H9 (cell line): ENCODE results near the gene BRD7. TPM values are rescaled to one million over a fixed set of nuclear protein-coding genes. Genes with fewer than 3 reads are reported as not detected.

Experiments used
- DNase-seq: peaks from one replicate; pipeline ENCODE4 v3.0.0-alpha.2; 2017
- H2AFZ ChIP-seq: one replicate; pipeline ENCODE4 v1.6.1; 2013; ENCODE audit warnings: mild to moderate bottlenecking, low read length, control low read depth, moderate library complexity
- H2AK5ac ChIP-seq: 2 replicates; pipeline ENCODE4 v1.6.1; 2013; ENCODE audit warnings: low read length, control low read depth, mixed read lengths; ENCODE audit not compliant: insufficient read length
- H2BK120ac ChIP-seq: one replicate; pipeline ENCODE4 v1.6.1; 2013; ENCODE audit warnings: low read depth, mild to moderate bottlenecking, low read length, control low read depth, inconsistent platforms; ENCODE audit not compliant: poor library complexity, severe bottlenecking
- H2BK12ac ChIP-seq: 2 replicates; pipeline ENCODE4 v1.6.1; 2013; ENCODE audit warnings: low read length, control low read depth, mixed read lengths, low read depth; ENCODE audit not compliant: insufficient read length
- H2BK15ac ChIP-seq: 2 replicates; pipeline ENCODE4 v1.6.1; 2013; ENCODE audit warnings: low read depth, low read length, control low read depth
- H2BK20ac ChIP-seq: one replicate; pipeline ENCODE4 v1.6.1; 2013; ENCODE audit warnings: low read depth, mild to moderate bottlenecking, low read length, control low read depth, inconsistent platforms; ENCODE audit not compliant: poor library complexity, severe bottlenecking
- H2BK5ac ChIP-seq: 2 replicates; pipeline ENCODE4 v1.6.1; 2013; ENCODE audit warnings: low read length, control low read depth, mixed read lengths; ENCODE audit not compliant: insufficient read length
- H3K14ac ChIP-seq: 2 replicates; pipeline ENCODE4 v1.6.1; 2013; ENCODE audit warnings: low read length, control low read depth; ENCODE audit not compliant: insufficient read depth
- H3K18ac ChIP-seq: 2 replicates; pipeline ENCODE4 v1.6.1; 2013; ENCODE audit warnings: low read depth, mild to moderate bottlenecking, mixed read lengths, low read length, control low read depth; ENCODE audit not compliant: insufficient read length
- H3K23ac ChIP-seq: 2 replicates; pipeline ENCODE4 v1.6.1; 2013; ENCODE audit warnings: low read length, control low read depth, mixed read lengths, low read depth; ENCODE audit not compliant: insufficient read length
- H3K23me2 ChIP-seq: 2 replicates; pipeline ENCODE4 v1.6.1; 2013; ENCODE audit warnings: low read depth, mild to moderate bottlenecking, mixed read lengths, low read length, control low read depth; ENCODE audit not compliant: insufficient read length, poor library complexity, severe bottlenecking
- H3K27ac ChIP-seq: 2 replicates; pipeline ENCODE4 v1.5.1; 2013; ENCODE audit warnings: low read length, control low read depth, mixed read lengths, low read depth; ENCODE audit not compliant: insufficient read length
- H3K27me3 ChIP-seq: 2 replicates; pipeline ENCODE4 v1.6.1; 2013; ENCODE audit warnings: low read length, control low read depth, inconsistent platforms; ENCODE audit not compliant: insufficient read depth
- H3K4ac ChIP-seq: 2 replicates; pipeline ENCODE4 v1.6.1; 2013; ENCODE audit warnings: low read depth, mild to moderate bottlenecking, control low read depth, inconsistent platforms, low read length, moderate library complexity
- H3K4me1 ChIP-seq: 2 replicates; pipeline ENCODE4 v1.6.1; 2013; ENCODE audit warnings: low read length, control low read depth, inconsistent platforms; ENCODE audit not compliant: insufficient read depth
- H3K4me2 ChIP-seq: 2 replicates; pipeline ENCODE4 v1.6.1; 2013; ENCODE audit warnings: low read length, control low read depth, mixed read lengths; ENCODE audit not compliant: insufficient read length, insufficient read depth
- H3K56ac ChIP-seq: 2 replicates; pipeline ENCODE4 v1.6.1; 2013; ENCODE audit warnings: low read depth, mild to moderate bottlenecking, mixed read lengths, low read length, control low read depth; ENCODE audit not compliant: insufficient read length
- H3K79me1 ChIP-seq: 2 replicates; pipeline ENCODE4 v1.6.1; 2013; ENCODE audit warnings: low read depth, mild to moderate bottlenecking, moderate library complexity, low read length, control low read depth, inconsistent platforms; ENCODE audit not compliant: insufficient read depth, poor library complexity, severe bottlenecking
- H3K79me2 ChIP-seq: 2 replicates; pipeline ENCODE4 v1.6.1; 2013; ENCODE audit warnings: low read length, control low read depth, inconsistent platforms; ENCODE audit not compliant: insufficient read depth
- H3K9ac ChIP-seq: 2 replicates; pipeline ENCODE4 v1.6.1; 2013; ENCODE audit warnings: low read length, control low read depth, mixed read lengths; ENCODE audit not compliant: insufficient read length; ENCODE audit errors: extremely low read depth
- H3K9me3 ChIP-seq: one replicate; pipeline ENCODE4 v1.6.1; 2013; ENCODE audit warnings: low read depth, low read length, inconsistent platforms; ENCODE audit not compliant: control insufficient read depth
- H3T11ph ChIP-seq: one replicate; pipeline ENCODE4 v1.6.1; 2013; ENCODE audit warnings: mild to moderate bottlenecking, low read length, control low read depth, inconsistent platforms
- H4K20me1 ChIP-seq: one replicate; pipeline ENCODE4 v1.6.1; 2013; ENCODE audit not compliant: control insufficient read depth, insufficient read length, insufficient read depth
- H4K5ac ChIP-seq: 2 replicates; pipeline ENCODE4 v1.6.1; 2013; ENCODE audit warnings: low read depth, mild to moderate bottlenecking, mixed read lengths, low read length, control low read depth; ENCODE audit not compliant: insufficient read length
- H4K8ac ChIP-seq: replicated peaks from 2 replicates; pipeline ENCODE4 v1.6.1; 2013; ENCODE audit warnings: low read length, control low read depth, mixed read lengths, low read depth; ENCODE audit not compliant: insufficient read length
- H4K91ac ChIP-seq: 2 replicates; pipeline ENCODE4 v1.6.1; 2013; ENCODE audit warnings: low read depth, mild to moderate bottlenecking, moderate library complexity, mixed read lengths, low read length, control low read depth; ENCODE audit not compliant: insufficient read length
- H3K27ac Mint-ChIP-seq, 3 experiments: 2 replicates in 2 of 3; 3 replicates in 1 of 3; pipeline ENCODE4 v1.8.0; 2020 to 2021; ENCODE audit warnings: mixed read lengths in 3 of 3, mild to moderate bottlenecking in 1 of 3, moderate library complexity in 1 of 3
- H3K27me3 Mint-ChIP-seq: 2 replicates; pipeline ENCODE4 v1.8.0; 2021; ENCODE audit warnings: low read depth, mild to moderate bottlenecking, moderate library complexity, mixed read lengths
- H3K36me3 Mint-ChIP-seq, 3 experiments: 2 replicates in 2 of 3; 3 replicates in 1 of 3; pipeline ENCODE4 v1.8.0; 2020 to 2021; ENCODE audit warnings: low read depth in 3 of 3, mixed read lengths in 3 of 3; ENCODE audit not compliant: insufficient read depth in 1 of 3
- H3K4me1 Mint-ChIP-seq, 2 experiments: 2 replicates each; pipeline ENCODE4 v1.8.0; 2020; ENCODE audit warnings: mixed read lengths in 2 of 2
- H3K4me3 Mint-ChIP-seq, 2 experiments: 2 replicates in 1 of 2; 3 replicates in 1 of 2; pipeline ENCODE4 v1.8.0; 2020 to 2021; ENCODE audit warnings: mild to moderate bottlenecking in 2 of 2, mixed read lengths in 2 of 2, moderate library complexity in 1 of 2
- H3K9me3 Mint-ChIP-seq, 2 experiments: 2 replicates in 1 of 2; 3 replicates in 1 of 2; pipeline ENCODE4 v1.8.0; 2020; ENCODE audit warnings: mild to moderate bottlenecking in 2 of 2, mixed read lengths in 2 of 2, moderate library complexity in 1 of 2
- CTCF ChIP-seq: fragments of 200-600 bp; sonication (generic); conservative IDR thresholded peaks from 3 replicates; pipeline ENCODE4 v1.8.0; 2021; ENCODE audit warnings: antibody characterized with exemption, mild to moderate bottlenecking
- total RNA-seq: library from RNA; stranded (reverse); gene quantifications from 2 replicates; pipeline ENCODE4 v1.2.1, GENCODE V29; 2021

The BRD7 gene
- total RNA-seq, 1 experiment from 2014 or later: 112 TPM

GRCh38 chr16:50414152-50414551 lies 45.4 kb upstream of the BRD7 start:
- H3K27ac ChIP-seq: no peak overlapping the region
- no peak overlapping the region for H3K27ac Mint-ChIP-seq

More at GRCh38 chr16:50414152-50414551, 45.4 kb upstream of the BRD7 start:
- Histone ChIP-seq H3T11ph (no peak overlapping the region), H3K18ac (no peak overlapping the region), H2AK5ac (no peak overlapping the region), H4K20me1 (no peaks in the 10 kb centered on the region), H3K79me2 (no peaks in the 10 kb centered on the region), H3K79me1 (no peaks in the 10 kb centered on the region), H3K9ac (no peak overlapping the region), H3K23me2 (no peaks in the 10 kb centered on the region), H3K14ac (no peak overlapping the region), H4K5ac (no peak overlapping the region), H3K4me1 (no peaks in the 10 kb centered on the region), H4K8ac (no peak overlapping the region), H3K23ac (no peak overlapping the region), H4K91ac (no peak overlapping the region), H2BK5ac (no peak overlapping the region), H3K56ac (no peak overlapping the region), H3K4ac (no peak overlapping the region), H2AFZ (no peak overlapping the region), H3K9me3 (peaks cover under 1% of the 10 kb centered on the region), H3K4me2 (no peak overlapping the region), H2BK15ac (no peak overlapping the region), H2BK120ac (no peak overlapping the region), H2BK12ac (no peak overlapping the region), H3K27me3 (no peaks in the 10 kb centered on the region), H2BK20ac (no peak overlapping the region)
- H3K4me3 Mint-ChIP-seq: no peak overlapping the region
- peaks cover 36 to 41% of the 10 kb centered on the region in 2 experiments for H3K9me3 Mint-ChIP-seq
- H3K4me1 Mint-ChIP-seq: no peaks in the 10 kb centered on the region
- no peak for TF ChIP-seq CTCF
- H3K36me3 Mint-ChIP-seq: peaks cover 0 to 9% (median under 1%) of the 10 kb centered on the region in 3 experiments; a peak in 3 of 7 replicates
- no peak for DNase-seq
- peaks cover 5% of the 10 kb centered on the region for H3K27me3 Mint-ChIP-seq
